HEK293T (cell line): ENCODE results near the gene RNF130.

Source experiments
- ARNT ChIP-seq: fragments of 450-650 bp; IDR thresholded peaks from 2 replicates; pipeline ENCODE4 v1.6.1; 2017; ENCODE audit warnings: mild to moderate bottlenecking
- BHLHE40 ChIP-seq: fragments of 450-650 bp; IDR thresholded peaks from 2 replicates; pipeline ENCODE4 v1.6.1; 2016; ENCODE audit warnings: mild to moderate bottlenecking, moderate library complexity, borderline replicate concordance
- CTBP1 ChIP-seq: fragments of 450-650 bp; IDR thresholded peaks from 2 replicates; pipeline ENCODE4 v1.6.1; 2016; ENCODE audit warnings: borderline replicate concordance
- ELF4 ChIP-seq: fragments of 450-650 bp; IDR thresholded peaks from 2 replicates; pipeline ENCODE4 v1.6.1; 2017; ENCODE audit warnings: antibody characterized with exemption
- FOXA1 ChIP-seq: fragments of 450-650 bp; IDR thresholded peaks from 2 replicates; pipeline ENCODE4 v1.6.1; 2016; ENCODE audit warnings: mild to moderate bottlenecking
- FOXK2 ChIP-seq: fragments of 450-650 bp; IDR thresholded peaks from 2 replicates; pipeline ENCODE4 v1.6.1; 2016; ENCODE audit warnings: mild to moderate bottlenecking
- FOXM1 ChIP-seq: fragments of 450-650 bp; IDR thresholded peaks from 2 replicates; pipeline ENCODE4 v1.6.1; 2017; ENCODE audit warnings: mild to moderate bottlenecking, borderline replicate concordance
- HDGF ChIP-seq: fragments of 450-650 bp; IDR thresholded peaks from 2 replicates; pipeline ENCODE4 v1.6.1; 2017; ENCODE audit warnings: antibody characterized with exemption, borderline replicate concordance
- L3MBTL2 ChIP-seq: fragments of 450-650 bp; conservative IDR thresholded peaks from 2 replicates; pipeline ENCODE4 v1.6.1; 2016; ENCODE audit warnings: mild to moderate bottlenecking
- LEF1 ChIP-seq: fragments of 450-650 bp; IDR thresholded peaks from 2 replicates; pipeline ENCODE4 v1.6.1; 2017; ENCODE audit warnings: mild to moderate bottlenecking, borderline replicate concordance
- NFRKB ChIP-seq: fragments of 450-650 bp; IDR thresholded peaks from 2 replicates; pipeline ENCODE4 v1.6.1; 2016; ENCODE audit warnings: mild to moderate bottlenecking, moderate library complexity
- SP1 ChIP-seq: fragments of 450-650 bp; IDR thresholded peaks from 2 replicates; pipeline ENCODE4 v1.6.1; 2017
- SUZ12 ChIP-seq: fragments of 450-650 bp; IDR thresholded peaks from 2 replicates; pipeline ENCODE4 v1.6.1; 2016; ENCODE audit warnings: mild to moderate bottlenecking
- TARDBP ChIP-seq: fragments of 450-650 bp; IDR thresholded peaks from 2 replicates; pipeline ENCODE4 v1.6.1; 2016

GRCh38 chr5:180072256-180072548 lies 643 bp upstream of the RNF130 start:
- TF ChIP-seq FOXA1 (no peak), SUZ12 (no peak), BHLHE40 (no peak), FOXK2 (no peak), L3MBTL2 (peak; percentile 100), LEF1 (no peak), SP1 (no peak), NFRKB (no peak), ARNT (no peak), TARDBP (no peak), ELF4 (no peak), HDGF (no peak), FOXM1 (no peak), CTBP1 (no peak)
